HG03139 (cell line): ENCODE data around the gene CEACAM16.
"Not testable (repeated sequence)": the region's sequence is repeated elsewhere in the genome, so short reads cannot be mapped to it uniquely, and the experiment has no call there.

Experiments used
- ATAC-seq: cut with Tn5 transposase; IDR thresholded peaks from one replicate; pipeline ENCODE4 v1.9.1; 2021; ENCODE audit not compliant: unreplicated experiment

The CEACAM16 gene, protein sequence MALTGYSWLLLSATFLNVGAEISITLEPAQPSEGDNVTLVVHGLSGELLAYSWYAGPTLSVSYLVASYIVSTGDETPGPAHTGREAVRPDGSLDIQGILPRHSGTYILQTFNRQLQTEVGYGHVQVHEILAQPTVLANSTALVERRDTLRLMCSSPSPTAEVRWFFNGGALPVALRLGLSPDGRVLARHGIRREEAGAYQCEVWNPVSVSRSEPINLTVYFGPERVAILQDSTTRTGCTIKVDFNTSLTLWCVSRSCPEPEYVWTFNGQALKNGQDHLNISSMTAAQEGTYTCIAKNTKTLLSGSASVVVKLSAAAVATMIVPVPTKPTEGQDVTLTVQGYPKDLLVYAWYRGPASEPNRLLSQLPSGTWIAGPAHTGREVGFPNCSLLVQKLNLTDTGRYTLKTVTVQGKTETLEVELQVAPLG

GRCh38 chr19:44698492-44699201 is at the start of gene CEACAM16:
Gene CEACAM16, plus strand, starts transcription at chr19:44699151. Its CDS starts 2,306 bp downstream, at chr19:44701457.
- ATAC-seq, result no peak

DNA sequence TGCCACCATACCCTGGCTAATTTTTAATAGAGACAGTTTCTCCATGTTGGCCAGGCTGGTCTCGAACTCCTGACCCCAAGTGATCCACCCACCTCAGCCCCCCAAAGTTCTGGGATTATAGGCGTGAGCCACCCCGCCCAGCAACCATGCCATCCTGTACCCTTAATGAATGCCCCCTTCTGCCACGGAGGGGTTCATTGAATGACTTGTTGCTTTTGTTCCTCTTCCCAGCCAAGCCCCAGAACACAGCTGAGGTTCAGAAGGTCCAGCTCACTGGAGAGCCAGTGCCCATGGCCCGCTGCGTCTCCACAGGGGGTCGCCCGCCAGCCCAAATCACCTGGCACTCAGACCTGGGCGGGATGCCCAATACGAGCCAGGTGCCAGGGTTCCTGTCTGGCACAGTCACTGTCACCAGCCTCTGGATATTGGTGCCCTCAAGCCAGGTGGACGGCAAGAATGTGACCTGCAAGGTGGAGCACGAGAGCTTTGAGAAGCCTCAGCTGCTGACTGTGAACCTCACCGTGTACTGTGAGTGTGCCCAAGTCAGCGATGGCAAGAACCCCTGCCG is 49.3 kb upstream of the CEACAM16 start:
- ATAC-seq, result no peak

- no peak for ATAC-seq
Measured at GRCh38 chr19:44653343-44653742, 45.6 kb upstream of the CEACAM16 start.

DNA sequence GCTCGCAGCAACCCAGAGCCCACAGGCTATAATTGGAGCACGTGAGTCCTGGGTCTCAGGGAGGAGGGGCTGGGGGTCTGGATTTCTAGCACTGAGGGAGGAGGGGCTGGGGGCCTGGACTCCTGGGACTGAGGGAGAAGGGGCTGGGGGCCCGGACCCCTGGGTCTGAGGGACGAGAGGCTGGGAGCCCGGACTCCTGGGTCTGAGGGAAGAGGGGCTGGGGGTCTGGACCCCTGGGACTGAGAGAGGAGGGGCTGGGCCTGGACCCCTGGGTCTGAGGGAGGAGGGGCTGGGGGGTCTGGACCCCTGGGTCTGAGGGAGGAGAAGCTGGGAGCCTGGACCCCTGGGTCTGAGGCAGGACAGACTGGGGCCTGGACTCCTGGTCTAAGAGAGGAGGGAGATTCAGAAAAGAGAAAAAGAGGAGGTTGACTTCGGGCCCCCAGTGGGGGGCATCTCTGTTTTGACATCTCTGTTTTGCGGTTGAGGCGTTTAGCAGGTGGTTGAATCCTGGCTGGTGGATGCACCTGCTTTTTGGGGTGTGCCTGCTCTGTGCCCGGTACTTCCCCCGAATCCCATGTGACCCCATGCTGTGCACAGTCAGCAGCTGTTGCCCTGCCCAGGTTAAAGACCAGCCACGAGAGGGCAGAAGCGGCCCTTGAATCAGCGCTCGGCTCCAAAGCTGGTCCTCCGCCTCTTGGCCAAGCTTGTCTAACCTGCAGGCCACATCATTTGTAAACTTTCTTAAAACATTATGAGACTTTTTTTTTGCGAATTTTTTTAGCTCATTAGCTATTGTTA is 44.8 kb upstream of the CEACAM16 start:
- ATAC-seq, result peak; percentile 73

GRCh38 chr19:44657211-44657921 is 41.6 kb upstream of the CEACAM16 start:
- ATAC-seq, result no peak

DNA sequence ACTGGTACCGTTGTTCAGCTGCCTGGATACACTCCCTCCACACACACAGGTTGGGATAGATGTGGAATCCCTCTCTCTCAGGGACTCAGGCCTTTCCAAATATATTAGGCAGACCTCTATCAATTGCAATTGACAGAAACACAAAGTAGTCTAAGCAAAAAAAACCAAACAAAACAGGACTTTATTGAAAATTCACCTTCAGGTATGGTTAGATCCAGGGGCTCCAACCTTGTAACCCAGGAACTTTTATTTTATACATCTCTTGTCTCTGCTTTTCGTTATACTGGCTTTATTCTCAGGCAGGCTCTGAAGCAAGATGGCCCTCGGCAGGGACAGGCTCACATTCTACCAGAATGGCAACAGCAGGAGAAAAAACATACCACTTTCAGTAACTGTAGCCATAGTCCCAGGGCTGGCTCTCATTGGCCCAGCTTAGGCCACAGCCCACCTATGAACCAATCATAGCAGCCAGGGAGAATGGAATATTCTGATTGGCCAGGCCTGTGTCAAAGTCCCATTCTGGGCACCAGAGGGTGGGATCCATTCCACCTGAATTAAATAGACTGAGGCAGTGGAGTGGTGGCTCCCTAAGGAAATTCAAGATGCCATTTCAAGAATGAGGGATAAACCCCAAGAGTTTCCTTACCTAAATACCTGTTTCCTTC is 40.8 kb upstream of the CEACAM16 start:
- ATAC-seq, result no peak

- no peak for ATAC-seq
Measured at GRCh38 chr19:44660081-44660480, 38.9 kb upstream of the CEACAM16 start.

GRCh38 chr19:44661205-44661604 is 37.7 kb upstream of the CEACAM16 start:
- no peak for ATAC-seq

DNA sequence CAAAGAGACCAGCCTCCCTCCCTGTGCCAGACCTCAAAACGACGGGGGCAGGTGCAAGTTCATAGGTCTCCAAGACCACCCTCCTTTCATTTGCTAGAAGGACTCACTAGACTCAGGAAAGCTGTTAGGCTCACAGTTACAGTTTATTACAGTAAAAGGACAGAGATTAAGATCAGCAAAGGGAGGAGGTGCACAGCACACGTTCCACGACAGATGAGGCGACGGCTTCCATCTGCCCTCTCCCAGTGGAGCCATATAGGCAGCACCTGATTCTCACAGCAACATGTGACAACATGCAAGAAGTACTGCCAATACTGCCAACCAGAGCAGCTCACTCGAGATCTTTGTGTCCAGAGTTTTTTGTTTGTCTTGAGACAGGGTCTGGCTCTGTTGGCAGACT is 37.0 kb upstream of the CEACAM16 start:
- ATAC-seq, result no peak

GRCh38 chr19:44662691-44663385 is 36.1 kb upstream of the CEACAM16 start:
- ATAC-seq, result no peak

GRCh38 chr19:44663996-44664395 is 35.0 kb upstream of the CEACAM16 start:
- ATAC-seq, result no peak

DNA sequence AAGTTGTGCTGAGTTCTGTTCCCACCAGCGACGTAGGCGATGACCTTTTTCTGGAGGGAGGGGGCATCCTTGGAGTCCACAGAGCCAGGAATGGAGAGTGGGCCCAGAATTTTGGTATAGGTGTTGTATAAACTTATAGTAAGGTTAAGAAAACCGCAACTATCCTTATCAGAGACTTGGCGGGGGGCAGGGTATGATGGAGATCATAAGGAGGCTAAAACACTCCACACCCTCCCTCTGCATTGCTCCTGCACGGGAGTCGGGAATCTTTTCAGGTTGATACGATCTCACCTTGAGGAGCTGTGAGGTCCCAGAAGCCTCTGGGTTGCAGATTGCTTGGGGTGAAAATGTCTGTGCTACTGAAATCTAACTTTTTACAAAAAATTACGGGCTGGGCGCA is 34.0 kb upstream of the CEACAM16 start:
- no peak for ATAC-seq

- no peak for ATAC-seq
Measured at GRCh38 chr19:44666852-44667556, 31.9 kb upstream of the CEACAM16 start.

GRCh38 chr19:44668985-44669764 is 29.8 kb upstream of the CEACAM16 start:
- no peak for ATAC-seq

DNA sequence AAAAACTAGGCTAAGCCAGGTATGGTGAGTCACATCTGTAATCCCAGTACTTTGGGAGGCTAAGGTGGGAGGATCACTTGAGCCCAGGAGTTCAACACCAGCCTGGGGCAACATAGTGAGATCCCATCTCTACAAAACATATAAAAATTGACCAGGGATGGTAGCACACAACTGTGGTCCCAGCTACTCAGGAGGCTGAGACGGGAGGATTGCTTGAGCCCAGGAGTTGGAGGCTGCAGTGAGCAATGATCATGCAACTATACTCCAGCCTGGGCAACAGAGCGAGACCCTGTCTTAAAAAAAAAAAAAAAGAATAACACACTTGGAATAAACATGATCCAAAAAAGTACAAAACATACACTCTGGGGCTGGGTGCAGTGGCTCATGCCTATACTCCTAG is 28.9 kb upstream of the CEACAM16 start:
- ATAC-seq, result not testable (repeated sequence)

- no peak for ATAC-seq
Measured at GRCh38 chr19:44671400-44671799, 27.6 kb upstream of the CEACAM16 start, which contains the start of gene CEACAM19. Gene CEACAM19, plus strand, starts transcription at chr19:44671482. Its CDS starts 450 bp downstream, at chr19:44671932.

DNA sequence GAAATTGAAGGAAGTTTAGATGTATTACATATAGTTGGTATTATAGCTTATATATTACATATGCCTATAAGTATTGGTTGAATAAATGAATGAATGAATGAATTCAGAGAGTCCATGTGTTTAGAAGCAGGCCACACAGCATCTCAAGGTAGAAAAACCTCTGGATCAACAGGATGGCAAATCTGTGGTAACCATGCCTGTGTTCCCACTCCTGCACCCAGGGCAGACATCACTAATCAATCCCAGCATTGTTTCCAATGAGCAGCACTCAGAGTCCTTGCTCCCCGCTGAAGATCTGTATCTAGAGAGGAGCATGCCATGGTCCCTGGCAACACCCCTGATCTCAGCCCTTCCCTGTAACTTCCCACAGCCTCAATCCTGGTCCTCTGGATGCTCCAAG is 26.7 kb upstream of the CEACAM16 start:
- ATAC-seq, result no peak

DNA sequence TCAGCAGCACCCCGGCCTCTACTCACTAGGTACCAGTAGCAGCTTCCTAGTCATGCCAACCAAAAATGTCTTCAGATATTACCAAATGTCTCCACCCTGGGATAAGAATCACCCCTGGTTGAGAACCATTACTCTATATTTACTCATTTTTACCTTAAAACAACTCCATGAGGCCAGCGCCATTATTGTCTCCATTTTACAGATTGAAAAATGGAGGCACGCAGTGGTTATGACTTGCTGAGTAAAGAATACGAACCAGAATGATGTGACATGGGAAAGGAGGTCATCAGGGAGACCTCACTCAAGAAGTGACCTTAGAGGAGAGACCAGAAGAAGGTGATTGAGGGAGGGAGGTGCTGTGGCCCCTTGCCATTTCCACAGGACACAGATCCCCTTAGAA is 25.4 kb upstream of the CEACAM16 start:
- no peak for ATAC-seq
